GM19397 (cell line): ENCODE measurements around the gene RPTOR.

ENCODE experiments used
- ATAC-seq: cut with Tn5 transposase; IDR thresholded peaks from one replicate; pipeline ENCODE4 v1.9.1; 2021; ENCODE audit warnings: mild to moderate bottlenecking, moderate library complexity; ENCODE audit not compliant: unreplicated experiment

RPTOR gene

DNA sequence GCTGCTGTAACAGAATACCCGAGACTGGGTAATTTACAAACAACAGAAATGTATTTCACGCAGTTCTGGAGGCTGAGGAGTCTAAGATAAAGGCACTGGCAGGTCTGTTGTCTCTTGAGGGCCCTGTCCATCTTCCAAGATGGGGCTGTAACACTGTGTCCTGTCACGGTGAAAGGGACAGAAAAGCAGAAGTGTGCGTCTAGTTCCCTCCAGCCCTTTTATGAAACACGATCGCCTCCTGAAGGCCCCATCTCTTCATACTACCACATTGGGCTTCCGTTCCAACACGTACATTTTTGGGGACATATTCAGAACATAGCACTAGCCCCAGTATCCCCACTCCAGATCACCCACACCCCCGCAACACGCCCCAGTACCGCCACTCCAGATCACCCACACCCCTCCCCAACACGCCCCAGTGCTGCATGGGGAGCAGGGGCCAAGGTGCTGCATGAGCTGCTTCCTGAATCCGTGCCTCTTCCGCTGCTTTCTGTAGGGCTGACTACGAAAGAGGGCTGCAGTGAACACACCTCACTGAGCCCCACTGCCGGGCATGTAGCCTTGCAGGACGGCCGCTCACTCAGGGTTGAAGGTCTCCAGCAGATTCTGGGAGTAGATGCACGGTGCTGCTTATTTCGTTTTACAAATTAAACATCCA is 91.9 kb downstream of the RPTOR start:
- no peak for ATAC-seq

DNA sequence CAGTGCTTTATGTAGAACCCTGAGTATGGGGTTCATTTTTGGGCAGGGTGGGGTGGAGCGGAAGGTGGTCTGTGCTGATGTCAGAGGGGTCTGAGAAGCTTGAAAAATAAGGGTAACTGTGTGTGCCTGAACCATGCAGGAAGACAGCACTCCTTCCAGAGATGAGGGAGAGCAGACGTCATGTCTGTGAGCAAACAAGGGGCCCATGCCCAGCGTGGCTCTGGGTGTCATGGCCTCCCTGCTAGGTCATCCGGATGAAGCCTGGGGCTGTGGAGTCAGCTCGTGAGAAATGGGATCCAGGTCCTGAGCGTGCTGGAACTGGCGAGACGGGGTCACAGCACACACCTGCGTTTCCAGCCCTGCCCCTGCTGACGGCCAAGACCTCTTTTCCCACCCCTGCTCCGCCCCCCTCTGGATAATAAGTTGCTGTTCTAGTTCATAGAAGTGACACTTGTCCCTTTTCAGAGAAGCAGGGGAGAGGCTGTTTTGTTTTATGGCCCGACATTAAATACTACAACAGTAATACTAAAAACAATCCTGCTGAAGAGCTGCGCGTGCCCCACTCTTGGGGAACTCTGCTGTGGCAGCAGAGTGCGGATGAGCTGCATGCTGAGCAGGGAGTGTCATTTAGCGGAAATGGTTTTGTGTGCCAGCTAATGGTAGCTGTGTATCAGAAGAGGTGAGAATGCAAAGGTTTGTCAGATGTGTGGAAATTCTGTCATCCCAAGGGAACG is 92.6 kb downstream of the RPTOR start:
- ATAC-seq: no peak

GRCh38 chr17:80639658-80640057 is 95.0 kb downstream of the RPTOR start:
- ATAC-seq: no peak

GRCh38 chr17:80640366-80641084 is 95.9 kb downstream of the RPTOR start:
- no peak for ATAC-seq

- ATAC-seq: no peak
Measured at GRCh38 chr17:80643326-80644099, 98.9 kb downstream of the RPTOR start.

- no peak for ATAC-seq
Measured at GRCh38 chr17:80644536-80644935, 99.9 kb downstream of the RPTOR start.

GRCh38 chr17:80645706-80646325 is 101.2 kb downstream of the RPTOR start:
- ATAC-seq: no peak

- ATAC-seq: no peak
Measured at GRCh38 chr17:80646328-80646727, 101.7 kb downstream of the RPTOR start.

DNA sequence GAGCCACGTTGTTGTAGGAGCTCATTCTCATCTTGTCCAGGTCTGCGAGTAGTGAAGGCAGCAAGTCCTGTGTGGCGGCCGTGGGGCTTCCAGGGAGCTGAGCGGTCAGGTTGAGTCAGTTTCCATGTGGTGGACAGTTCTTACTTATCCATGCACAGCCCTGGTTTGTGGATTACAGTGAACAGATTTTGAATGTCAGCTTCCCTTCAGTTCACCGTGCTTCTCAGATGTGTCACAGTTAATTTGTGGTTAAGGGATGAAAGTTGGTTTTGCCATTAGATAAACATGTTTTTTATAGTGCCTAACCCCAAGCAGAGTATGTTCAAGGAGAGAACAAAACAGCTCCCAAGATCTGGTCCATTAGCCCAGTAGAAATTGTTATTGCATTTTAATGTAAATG is 103.1 kb downstream of the RPTOR start:
- no peak for ATAC-seq

DNA sequence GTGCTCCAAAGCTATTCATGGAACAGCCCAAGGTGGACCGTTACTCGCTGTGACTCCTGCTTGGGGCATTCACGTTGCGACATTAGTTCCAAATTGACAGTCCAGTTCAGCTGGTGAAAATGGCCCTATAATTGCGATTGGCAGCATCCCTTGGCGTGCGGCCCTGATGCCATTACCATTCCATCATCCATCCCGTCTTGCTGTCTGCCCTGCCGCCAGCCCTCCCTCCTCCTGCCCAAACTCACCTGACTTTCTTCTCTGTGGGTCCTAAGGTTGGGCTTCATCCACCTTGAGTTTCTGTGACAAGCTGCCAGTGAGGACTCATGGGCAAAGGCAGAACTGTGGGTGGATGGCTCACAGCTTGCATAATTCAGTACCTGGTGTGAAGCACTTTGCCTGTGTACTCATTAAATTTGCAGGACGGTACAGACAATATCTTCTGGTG is 104.6 kb downstream of the RPTOR start:
- ATAC-seq: no peak

GRCh38 chr17:80649672-80650330 is 105.2 kb downstream of the RPTOR start:
- ATAC-seq: no peak

DNA sequence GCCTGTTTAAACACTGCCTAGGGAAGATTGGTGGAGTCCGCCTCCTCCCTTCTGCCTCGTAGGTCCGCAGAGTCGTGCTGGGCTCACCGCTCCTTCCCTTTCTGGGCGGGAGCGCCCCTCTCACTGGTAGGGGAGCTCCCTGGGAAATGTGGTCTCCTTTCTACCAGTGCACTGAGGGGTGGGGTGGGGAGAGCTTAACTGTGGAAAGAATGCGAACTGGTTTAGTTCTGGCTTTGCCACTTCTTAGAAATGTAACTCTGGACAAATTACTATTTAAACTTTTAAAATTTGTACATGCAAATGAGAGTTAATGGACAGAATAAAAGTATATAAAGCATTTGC is 105.7 kb downstream of the RPTOR start:
- ATAC-seq: no peak

DNA sequence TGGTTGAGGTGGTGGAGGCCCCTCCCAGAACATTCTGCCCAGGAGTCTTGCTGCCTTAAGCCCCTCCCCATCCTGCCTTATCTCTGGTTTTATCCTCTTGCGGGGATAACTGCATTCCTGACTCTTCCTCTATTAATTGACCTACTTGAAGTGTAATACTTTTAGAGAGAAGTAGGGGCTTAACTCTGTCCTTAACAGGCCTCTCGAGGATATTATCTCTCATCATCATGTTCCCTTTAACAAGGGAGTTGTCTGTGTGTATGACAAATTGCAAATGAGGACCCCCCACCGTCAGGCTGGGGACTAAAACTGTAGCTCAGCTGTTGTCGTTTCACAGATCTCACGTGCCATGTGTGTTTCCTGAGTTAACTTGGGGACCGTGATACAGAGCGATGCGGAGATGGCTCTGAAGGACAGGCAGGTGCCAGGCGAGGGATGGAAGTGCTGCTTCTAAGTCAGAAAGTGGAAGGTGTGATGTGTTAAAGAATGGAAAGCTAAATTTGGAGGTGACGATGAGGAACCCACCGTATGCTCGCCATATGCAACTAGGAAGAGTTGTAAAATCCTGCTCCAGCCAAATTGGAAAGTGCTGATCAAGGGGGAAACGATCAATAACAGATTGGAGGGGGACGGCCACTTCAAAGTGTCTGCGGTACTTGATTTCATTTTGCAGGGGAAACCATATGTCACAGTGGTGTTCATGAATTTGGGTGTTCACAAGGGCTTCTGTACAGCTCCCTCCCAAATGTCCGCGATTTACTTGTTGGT is 106.3 kb downstream of the RPTOR start:
- ATAC-seq: no peak

GRCh38 chr17:80652756-80653330 is 108.2 kb downstream of the RPTOR start:
- no peak for ATAC-seq

DNA sequence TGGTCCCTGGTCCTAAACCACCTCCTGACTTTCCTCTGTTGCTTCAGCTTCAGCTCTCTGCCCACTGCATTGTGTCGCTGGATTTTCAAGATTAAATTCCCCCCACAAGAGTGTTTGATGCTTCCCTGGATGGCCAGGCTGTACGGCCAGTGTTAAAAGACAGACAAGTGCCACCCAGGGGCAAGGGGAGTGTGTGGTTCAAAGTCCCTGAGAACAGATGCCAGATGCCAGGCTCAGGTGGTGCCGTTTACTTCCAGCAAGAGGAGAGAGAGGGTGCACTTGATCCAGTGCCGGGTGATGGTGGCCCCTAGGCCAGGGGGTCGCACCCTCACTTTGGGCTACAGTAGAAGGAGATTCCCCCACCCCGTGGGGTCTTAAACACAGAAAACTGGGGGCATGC is 109.2 kb downstream of the RPTOR start:
- no peak for ATAC-seq

GRCh38 chr17:80655608-80656007 is 111.0 kb downstream of the RPTOR start:
- no peak for ATAC-seq

GRCh38 chr17:80656590-80656989 is 112.0 kb downstream of the RPTOR start:
- no peak for ATAC-seq

GRCh38 chr17:80657561-80657960 is 112.9 kb downstream of the RPTOR start:
- ATAC-seq: no peak

GRCh38 chr17:80658821-80659220 is 114.2 kb downstream of the RPTOR start:
- no peak for ATAC-seq
